MCF 10A (cell line): ENCODE data around the gene MAP1LC3A. TPM values are rescaled to one million over a fixed set of nuclear protein-coding genes. Genes with fewer than 3 reads are reported as not detected.

ENCODE experiments used
- BruUV-seq: library from RNA; stranded (reverse); fragments of 400-500 nt; replicated peaks from 2 replicates; lab custom pipeline; 2021; lab: Mats Ljungman, UMichigan
- CTCF ChIA-PET: fragments of 300-600 bp; sonication (Branson Sonifier 250); formaldehyde crosslinking; extraction: SDS; loops from one replicate; lab custom pipeline; 2021; ENCODE audit warnings: antibody characterized with exemption, inconsistent platforms; lab: Yijun Ruan, JAX
- POLR2A ChIA-PET: fragments of 300-600, 350-650 bp; sonication (Branson Sonifier 250); formaldehyde crosslinking; extraction: SDS; loops from one replicate; lab custom pipeline; 2020; ENCODE audit warnings: antibody characterized with exemption, inconsistent platforms; lab: Yijun Ruan, JAX
- DNase-seq: peaks from one replicate; pipeline ENCODE4 v3.0.0-alpha.2; 2018; ENCODE audit not compliant: unreplicated experiment
- H3K27ac Mint-ChIP-seq: one replicate; pipeline ENCODE4 v1.8.0; 2022; ENCODE audit warnings: mild to moderate bottlenecking, low read depth, mixed read lengths; ENCODE audit not compliant: unreplicated experiment
- H3K27me3 Mint-ChIP-seq: one replicate; pipeline ENCODE4 v1.8.0; 2022; ENCODE audit warnings: mixed read lengths; ENCODE audit not compliant: insufficient read depth, unreplicated experiment
- H3K36me3 Mint-ChIP-seq: one replicate; pipeline ENCODE4 v1.8.0; 2022; ENCODE audit warnings: mild to moderate bottlenecking, moderate library complexity, mixed read lengths; ENCODE audit not compliant: insufficient read depth, unreplicated experiment
- H3K4me1 Mint-ChIP-seq: one replicate; pipeline ENCODE4 v1.8.0; 2022; ENCODE audit warnings: mixed read lengths; ENCODE audit not compliant: insufficient read depth, unreplicated experiment
- H3K4me3 Mint-ChIP-seq: one replicate; pipeline ENCODE4 v1.8.0; 2022; ENCODE audit warnings: mild to moderate bottlenecking, moderate library complexity, mixed read lengths; ENCODE audit not compliant: unreplicated experiment
- H3K9me3 Mint-ChIP-seq: one replicate; pipeline ENCODE4 v1.8.0; 2022; ENCODE audit warnings: mixed read lengths; ENCODE audit not compliant: unreplicated experiment
- CTCF ChIP-seq: fragments of 200-600 bp; IDR thresholded peaks from one replicate; pipeline ENCODE4 v1.8.0; 2022; ENCODE audit warnings: antibody characterized with exemption, mild to moderate bottlenecking; ENCODE audit not compliant: unreplicated experiment
- intact Hi-C: fragments of 100-400 bp; cut with micrococcal nuclease; formaldehyde crosslinking; loops from 2 replicates; pipeline ENCODE4 v1.14.1; 2022
- total RNA-seq: library from RNA; stranded (reverse); gene quantifications from 2 replicates; pipeline ENCODE4 v1.2.3, GENCODE V29; 2022

Gene MAP1LC3A
- total RNA-seq, 1 experiment from 2014 or later = 10.5 TPM

DNA sequence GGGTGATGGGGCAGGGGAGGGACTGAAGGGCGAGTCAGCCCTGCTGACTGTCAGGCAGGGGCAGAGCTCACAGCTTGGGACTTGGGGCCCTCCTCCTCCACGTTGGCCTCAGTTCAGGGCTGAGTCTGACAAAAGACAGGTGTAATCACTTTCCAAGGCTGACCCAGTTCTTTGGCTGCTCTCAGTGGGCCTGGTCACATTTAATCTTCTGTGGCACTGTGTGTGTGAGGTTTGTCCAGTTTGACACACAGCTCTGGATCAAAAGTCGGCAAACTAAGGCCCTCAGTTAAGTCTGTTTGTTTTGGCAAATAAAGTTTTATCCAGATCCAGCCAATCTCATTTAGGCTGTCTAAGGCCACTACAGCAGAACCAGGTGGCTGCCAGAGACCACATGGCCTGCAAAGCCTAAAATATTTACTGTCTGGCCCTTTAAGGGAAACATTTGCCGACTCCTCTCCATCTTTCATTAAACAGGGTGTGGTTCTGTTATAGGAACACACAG, 5.1 kb upstream of the MAP1LC3A start:
- no TSS peak for BruUV-seq
- no peak overlapping the region for H3K27ac Mint-ChIP-seq
- ChIA-PET POLR2A (interaction anchor here (0.6 to 0.9 kb wide), 2 partner anchors 23 to 244 kb away, joined by 3 read pairs; no protein-coding TSS in a partner anchor), CTCF (interaction anchor here (0.8 to 1.2 kb wide), 2 partner anchors 14 to 150 kb away, joined by 3 read pairs; no protein-coding TSS in a partner anchor)
- intact Hi-C loops = no loop called here
- no peak overlapping the region for H3K4me3 Mint-ChIP-seq
- H3K4me1 Mint-ChIP-seq = peaks cover 21% of the 10 kb centered on the region
- DNase-seq = no peak
- H3K9me3 Mint-ChIP-seq = no peaks in the 10 kb centered on the region
- peaks cover 7% of the 10 kb centered on the region for H3K36me3 Mint-ChIP-seq
- H3K27me3 Mint-ChIP-seq = no peaks in the 10 kb centered on the region
- no peak for TF ChIP-seq CTCF

GRCh38 chr20:34557936-34558319, 590 bp upstream of the MAP1LC3A start:
- intact Hi-C loops = no loop called here
- Mint-ChIP-seq H3K4me1 (peaks cover 21% of the 10 kb centered on the region), H3K36me3 (peaks cover 7% of the 10 kb centered on the region), H3K27me3 (no peaks in the 10 kb centered on the region), H3K4me3 (peak overlapping the region; percentile 91), H3K9me3 (no peaks in the 10 kb centered on the region), H3K27ac (peak overlapping the region; percentile 85)
- POLR2A ChIA-PET = interaction anchor here (0.6 to 1.7 kb wide), 8 partner anchors 12 to 390 kb away, joined by 3 to 11 read pairs (median 3); partner anchors contain the start of gene DYNLRB1
- no peak for TF ChIP-seq CTCF
- CTCF ChIA-PET = interaction anchor here (0.7 to 2.5 kb wide), 2 partner anchors 245 to 869 kb away, joined by 3 to 10 read pairs; no protein-coding TSS in a partner anchor
- no peak for DNase-seq
- no TSS peak for BruUV-seq

DNA sequence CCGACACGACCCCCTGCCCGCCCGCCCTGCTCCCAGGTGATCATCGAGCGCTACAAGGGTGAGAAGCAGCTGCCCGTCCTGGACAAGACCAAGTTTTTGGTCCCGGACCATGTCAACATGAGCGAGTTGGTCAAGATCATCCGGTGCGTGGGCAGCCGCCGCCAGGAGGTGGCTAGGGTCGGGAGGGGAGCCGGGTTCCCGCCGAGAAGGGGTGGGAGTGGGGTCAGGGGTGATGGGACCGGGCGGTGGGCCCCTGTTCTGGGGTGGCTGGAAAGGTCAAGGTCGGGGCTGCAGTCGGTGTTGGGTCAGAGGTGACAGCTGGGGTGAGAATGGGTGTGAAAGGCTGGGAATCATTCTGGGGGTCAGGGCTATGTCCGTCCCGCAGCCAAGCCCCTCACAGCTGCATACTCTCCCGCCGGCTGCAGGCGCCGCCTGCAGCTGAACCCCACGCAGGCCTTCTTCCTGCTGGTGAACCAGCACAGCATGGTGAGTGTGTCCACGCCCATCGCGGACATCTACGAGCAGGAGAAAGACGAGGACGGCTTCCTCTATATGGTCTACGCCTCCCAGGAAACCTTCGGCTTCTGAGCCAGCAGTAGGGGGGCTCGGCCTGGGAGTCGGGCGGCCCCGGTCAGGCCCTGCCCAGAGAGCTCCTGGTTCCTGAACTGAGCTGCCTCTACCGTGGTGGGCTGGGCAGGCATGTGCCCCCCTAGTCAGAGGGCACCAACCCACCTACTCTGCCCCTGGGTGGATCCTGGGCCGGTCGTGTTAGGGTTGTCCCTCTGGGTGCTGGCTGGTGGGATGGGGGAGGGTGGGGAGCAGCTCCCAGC, 1.0 kb downstream of the MAP1LC3A start:
- POLR2A ChIA-PET = no interaction called here
- CTCF ChIA-PET = interaction anchor here (0.9 to 2.5 kb wide), 3 partner anchors 20 to 247 kb away, joined by 3 to 10 read pairs (median 3); no protein-coding TSS in a partner anchor
- intact Hi-C loops = no loop called here
- TSS peak; percentile 51 for BruUV-seq
- Mint-ChIP-seq H3K36me3 (peaks cover 7% of the 10 kb centered on the region), H3K27ac (no peak overlapping the region), H3K27me3 (no peaks in the 10 kb centered on the region), H3K4me3 (peak overlapping the region; percentile 50), H3K4me1 (peaks cover 16% of the 10 kb centered on the region), H3K9me3 (no peaks in the 10 kb centered on the region)
- DNase-seq = no peak
- TF ChIP-seq CTCF = no peak

DNA sequence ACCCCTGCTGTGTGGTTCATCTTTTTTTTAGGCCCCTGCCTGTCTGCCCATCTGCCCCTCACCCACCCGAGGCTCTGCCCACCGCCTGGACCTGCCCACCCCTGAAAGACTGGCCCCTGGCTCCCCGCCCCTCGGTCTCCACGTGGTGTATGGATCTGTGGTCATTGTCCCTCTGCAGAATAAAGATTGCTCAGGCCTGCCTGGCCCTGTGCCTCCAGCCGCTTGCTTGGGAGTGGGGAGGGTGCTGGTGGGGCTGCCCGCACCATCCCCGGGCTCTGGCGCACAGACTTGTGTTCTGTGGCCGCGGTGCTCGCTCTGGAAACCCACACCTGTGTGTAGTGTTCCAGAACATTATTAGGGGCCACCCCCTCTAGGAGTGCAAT, 1.6 kb downstream of the MAP1LC3A start:
- intact Hi-C loops = no loop called here
- H3K27ac Mint-ChIP-seq = no peak overlapping the region

More for the DNA sequence above, 1.6 kb downstream of the MAP1LC3A start:
- Mint-ChIP-seq H3K27me3 (no peaks in the 10 kb centered on the region), H3K9me3 (no peaks in the 10 kb centered on the region), H3K36me3 (peaks cover 7% of the 10 kb centered on the region), H3K4me3 (peak overlapping the region; percentile 40), H3K4me1 (peaks cover 16% of the 10 kb centered on the region)
- DNase-seq = no peak
- ChIA-PET POLR2A (no interaction called here), CTCF (no interaction called here)
- BruUV-seq = no TSS peak
- no peak for TF ChIP-seq CTCF
